ENCODE data around the gene INS.

- no peak for TF ChIP-seq CTCF (conservative IDR thresholded peaks at IDR 0.05; ENCODE audit: low read depth, low read length)
- TF ChIP-seq EZH2 (IDR thresholded peaks at IDR 0.05; ENCODE audit: borderline replicate concordance, low read depth, low read length, poor library complexity, severe bottlenecking): no peak
These were observed 37.4 kb downstream of the INS start for GRCh38 chr11:2123628-2123960.
